ENCODE results near the gene NKAIN2. TPM values are rescaled to one million over a fixed set of nuclear protein-coding genes. Genes with fewer than 3 reads are reported as not detected.
"Not testable (repeated sequence)": the region's sequence is repeated elsewhere in the genome, so short reads cannot be mapped to it uniquely, and the experiment has no call there.

Gene NKAIN2
- total RNA-seq, 1 experiment from 2014 or later, result not detected

DNA sequence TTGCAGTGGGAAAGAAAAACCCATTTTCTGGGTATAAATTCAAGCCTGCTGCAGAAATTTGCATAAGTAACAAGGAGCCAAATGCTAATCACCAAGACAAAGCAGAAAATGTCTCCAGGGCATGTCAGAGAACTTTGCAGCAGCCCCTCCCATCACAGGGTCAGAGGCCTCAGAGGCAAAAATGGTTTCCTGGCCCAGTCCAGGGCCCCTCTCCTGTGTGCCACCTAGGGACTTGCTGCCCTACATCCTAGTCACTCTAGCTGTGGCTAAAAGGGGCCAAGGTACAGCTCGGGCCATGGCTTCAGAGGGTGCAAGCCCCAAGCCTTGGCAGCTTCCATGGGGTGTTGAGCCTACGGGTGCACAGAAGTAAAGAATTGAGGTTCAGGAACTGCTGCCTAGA is 497.2 kb downstream of the NKAIN2 start:
- not testable (repeated sequence) for DNase-seq (ENCODE audit: low read depth)

DNA sequence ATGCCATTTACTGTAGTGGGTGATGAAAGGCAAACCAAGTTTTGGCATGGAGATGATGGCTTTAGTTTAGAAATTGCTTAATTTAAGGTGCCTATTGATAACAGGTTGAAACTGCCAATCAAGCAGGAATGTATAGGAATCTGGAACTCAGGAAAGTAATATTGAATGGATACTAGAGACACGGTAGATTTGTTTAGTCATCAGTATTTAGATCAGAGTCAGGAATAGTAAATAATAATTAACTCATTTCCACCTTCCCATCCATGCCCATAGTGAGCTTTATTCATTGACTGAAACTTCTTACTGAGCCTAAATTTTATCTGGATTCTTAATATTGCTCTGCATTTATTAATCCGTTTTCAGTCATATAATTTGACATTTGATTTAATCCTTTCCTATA is 500.3 kb downstream of the NKAIN2 start:
- DNase-seq (ENCODE audit: low read depth), result no peak

- no peak for DNase-seq (ENCODE audit: low read depth)
Measured at GRCh38 chr6:124310139-124310538, 506.5 kb downstream of the NKAIN2 start.

DNA sequence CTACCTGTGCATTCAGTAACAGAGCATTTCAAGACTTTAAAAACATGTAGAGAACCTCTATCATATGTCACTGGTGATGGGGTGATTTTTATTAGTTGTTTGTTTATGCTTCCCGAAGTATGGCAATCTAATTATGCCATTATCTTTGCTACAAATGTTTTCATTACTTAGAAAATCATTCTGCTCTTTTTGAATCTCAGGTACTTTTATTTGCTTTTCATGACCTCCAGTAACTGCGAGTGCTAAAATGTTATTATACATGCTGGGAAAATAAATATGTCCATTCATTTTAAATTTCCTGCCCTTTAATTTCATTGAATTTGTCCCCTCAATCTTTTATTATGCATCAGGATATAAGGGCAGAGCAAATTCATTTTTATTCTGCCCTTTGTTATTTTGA is 515.7 kb downstream of the NKAIN2 start:
- DNase-seq (ENCODE audit: low read depth), result no peak

- no peak for DNase-seq (ENCODE audit: low read depth)
Measured at GRCh38 chr6:124324237-124324636, 520.6 kb downstream of the NKAIN2 start.

- DNase-seq (ENCODE audit: low read depth), result no peak
Measured at GRCh38 chr6:124330197-124330596, 526.5 kb downstream of the NKAIN2 start.

DNA sequence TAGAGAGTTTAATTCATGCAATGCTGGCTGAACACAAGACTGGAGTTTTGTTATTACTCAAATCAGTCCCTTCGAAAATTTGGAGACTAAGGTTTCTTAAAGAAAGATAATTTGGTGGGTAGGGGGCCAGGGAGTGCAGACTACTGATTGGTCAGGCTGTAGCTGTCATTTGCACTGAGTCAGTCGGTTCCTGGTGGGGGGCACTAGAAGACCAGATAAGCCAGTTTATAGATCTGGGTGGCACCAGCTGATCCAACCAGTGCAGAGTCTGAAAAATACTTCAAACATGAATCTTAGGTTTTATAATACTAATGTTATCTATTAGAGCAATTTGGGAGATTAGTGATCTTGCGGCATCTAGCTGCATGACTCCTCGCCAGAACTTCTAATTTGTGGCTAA is 530.7 kb downstream of the NKAIN2 start:
- no peak for DNase-seq (ENCODE audit: low read depth)

GRCh38 chr6:124339610-124340334 is 536.1 kb downstream of the NKAIN2 start:
- DNase-seq (ENCODE audit: low read depth), result no peak

- DNase-seq (ENCODE audit: low read depth), result not testable (repeated sequence)
Measured at GRCh38 chr6:124348339-124348738, 544.7 kb downstream of the NKAIN2 start.

GRCh38 chr6:124355146-124355545 is 551.5 kb downstream of the NKAIN2 start:
- DNase-seq (ENCODE audit: low read depth), result no peak

- no peak for DNase-seq (ENCODE audit: low read depth)
Measured at GRCh38 chr6:124356276-124356810, 552.7 kb downstream of the NKAIN2 start.

GRCh38 chr6:124356811-124357210 is 553.1 kb downstream of the NKAIN2 start:
- DNase-seq (ENCODE audit: low read depth), result no peak

GRCh38 chr6:124368131-124368530 is 564.5 kb downstream of the NKAIN2 start:
- DNase-seq (ENCODE audit: low read depth), result no peak

- DNase-seq (ENCODE audit: low read depth), result no peak
Measured at GRCh38 chr6:124371974-124372475, 568.4 kb downstream of the NKAIN2 start.

GRCh38 chr6:124373386-124373785 is 569.7 kb downstream of the NKAIN2 start:
- no peak for DNase-seq (ENCODE audit: low read depth)

DNA sequence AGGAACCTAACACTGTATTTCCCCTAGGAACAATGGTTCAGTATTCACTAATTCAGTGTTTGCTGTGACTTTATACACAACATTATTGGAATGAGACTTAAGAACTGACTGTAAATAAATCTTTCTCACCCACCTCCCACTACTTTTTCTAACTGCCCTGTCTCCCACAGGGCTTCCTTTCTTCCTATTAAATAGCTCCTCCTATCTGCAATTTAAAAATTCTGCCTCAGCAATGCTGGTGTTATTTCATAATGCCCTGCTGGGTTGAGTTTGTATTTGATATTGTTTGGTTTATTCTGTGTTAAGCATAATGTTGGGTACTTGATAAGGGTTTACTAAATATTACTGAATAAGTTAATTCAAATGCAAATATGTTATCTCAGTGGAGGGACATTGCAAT is 585.5 kb downstream of the NKAIN2 start:
- DNase-seq (ENCODE audit: low read depth), result no peak

DNA sequence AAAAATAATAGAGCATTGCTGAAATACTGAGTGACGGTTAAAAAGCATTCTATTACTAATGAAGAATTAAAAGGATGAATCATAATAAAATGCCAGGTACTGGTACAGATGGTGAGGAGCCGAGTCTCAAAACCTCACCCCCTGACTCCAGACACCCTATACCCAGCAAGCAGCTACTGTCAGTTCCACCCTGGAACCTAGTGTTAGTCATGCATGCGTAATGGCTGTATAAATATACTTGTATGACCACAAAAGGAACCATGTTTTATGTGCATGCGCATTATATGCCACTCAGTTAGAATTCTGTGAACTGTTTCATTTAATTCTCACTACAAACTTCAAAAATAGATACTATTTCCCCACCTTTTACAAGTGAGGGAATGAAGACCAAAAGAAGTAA is 589.9 kb downstream of the NKAIN2 start:
- peak; percentile 77 for DNase-seq (ENCODE audit: low read depth)

- DNase-seq (ENCODE audit: low read depth), result no peak
Measured at GRCh38 chr6:124396361-124396760, 592.7 kb downstream of the NKAIN2 start.

GRCh38 chr6:124400261-124400999 is 596.8 kb downstream of the NKAIN2 start:
- no peak for DNase-seq (ENCODE audit: low read depth)

GRCh38 chr6:124410425-124410824 is 606.8 kb downstream of the NKAIN2 start:
- not testable (repeated sequence) for DNase-seq (ENCODE audit: low read depth)

DNA sequence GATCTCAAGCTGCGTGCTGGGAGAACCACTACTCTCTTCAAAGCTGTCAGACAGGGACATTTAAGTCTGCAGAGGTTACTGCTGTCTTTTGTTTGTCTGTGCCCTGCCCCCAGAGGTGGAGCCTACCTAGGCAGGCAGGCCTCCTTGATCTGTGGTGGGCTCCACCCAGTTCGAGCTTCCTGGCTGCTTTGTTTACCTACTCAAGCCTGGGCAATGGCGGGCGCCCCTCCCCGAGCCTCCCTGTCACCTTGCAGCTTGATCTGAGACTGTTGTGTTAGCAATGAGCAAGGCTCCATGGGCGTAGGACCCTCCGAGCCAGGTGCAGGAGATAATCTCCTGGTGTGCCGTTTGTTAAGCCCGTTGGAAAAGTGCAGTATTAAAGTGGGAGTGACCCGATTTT is 609.0 kb downstream of the NKAIN2 start:
- DNase-seq (ENCODE audit: low read depth), result not testable (repeated sequence)

GRCh38 chr6:124420116-124420840 is 616.6 kb downstream of the NKAIN2 start:
- no peak for DNase-seq (ENCODE audit: low read depth)

Measured in HT1080 (cell line).